H1 (cell line): Measurements from ENCODE around the gene PSMD13. TPM values are rescaled to one million over a fixed set of nuclear protein-coding genes. Genes with fewer than 3 reads are reported as not detected.

Source experiments
- CTCF ChIA-PET: fragments of 300-600 bp; sonication (Branson Sonifier 250); formaldehyde crosslinking; loops from one replicate; lab custom pipeline; 2021; ENCODE audit not compliant: partially characterized antibody; lab: Charles Lee
- POLR2A ChIA-PET: fragments of 300-600 bp; sonication (Branson Sonifier 250); formaldehyde crosslinking; loops from one replicate; lab custom pipeline; 2021; ENCODE audit warnings: inconsistent platforms; ENCODE audit not compliant: partially characterized antibody; lab: Charles Lee
- DNase-seq, 2 experiments: peaks; one replicate each; pipeline versions ENCODE4 v3.0.0 to v3.0.0-alpha.2; 2010 to 2022; ENCODE audit warnings: low spot score in 2 of 2, low read depth in 1 of 2, mixed read lengths in 1 of 2
- FAIRE-seq: peaks from 2 replicates; lab custom pipeline; 2011; peaks lifted over from hg19 to GRCh38; lab: Jason Lieb, UNC
- H2AFZ ChIP-seq: 2 replicates; pipeline ENCODE4 v1.8.1; 2012; ENCODE audit warnings: low read length, inconsistent platforms
- H2AK5ac ChIP-seq: 2 replicates; pipeline ENCODE4 v1.6.1; 2013; ENCODE audit warnings: low read depth, low read length
- H2BK120ac ChIP-seq: replicated peaks from 2 replicates; pipeline ENCODE3; 2013; ENCODE audit warnings: low read depth, low read length, inconsistent platforms
- H2BK12ac ChIP-seq: 2 replicates; pipeline ENCODE4 v1.6.1; 2013; ENCODE audit warnings: low read depth, low read length
- H2BK15ac ChIP-seq: 2 replicates; pipeline ENCODE4 v1.6.1; 2013; ENCODE audit warnings: low read length
- H2BK20ac ChIP-seq: 2 replicates; pipeline ENCODE4 v1.6.1; 2013; ENCODE audit warnings: low read length
- H2BK5ac ChIP-seq: 2 replicates; pipeline ENCODE4 v1.6.1; 2013; ENCODE audit warnings: low read depth, low read length
- H3K14ac ChIP-seq: 2 replicates; pipeline ENCODE4 v1.6.1; 2013; ENCODE audit warnings: inconsistent platforms; ENCODE audit not compliant: insufficient read length
- H3K18ac ChIP-seq: 2 replicates; pipeline ENCODE4 v1.6.1; 2013; ENCODE audit warnings: low read length; ENCODE audit errors: extremely low read depth
- H3K23ac ChIP-seq: 2 replicates; pipeline ENCODE4 v1.6.1; 2013; ENCODE audit warnings: inconsistent platforms; ENCODE audit not compliant: insufficient read length
- H3K23me2 ChIP-seq: 2 replicates; pipeline ENCODE4 v1.6.1; 2013; ENCODE audit warnings: low read depth, low read length
- H3K27ac ChIP-seq: 2 replicates; pipeline ENCODE4 v1.6.1; 2011; ENCODE audit warnings: low read depth, low read length, inconsistent platforms
- H3K27me3 ChIP-seq, 4 experiments: replicated peaks in 1 of 4; 1 replicate in 1 of 4; 2 replicates in 3 of 4; pipeline versions ENCODE4 v1.6.1 to v1.8.1; 2011 to 2013; ENCODE audit warnings: low read length in 3 of 4, mild to moderate bottlenecking in 3 of 4, inconsistent platforms in 2 of 4, mixed read lengths in 2 of 4, moderate library complexity in 1 of 4; ENCODE audit not compliant: control insufficient read depth in 3 of 4, insufficient read depth in 3 of 4; ENCODE audit errors: extremely low read depth in 1 of 4
- H3K36me3 ChIP-seq, 4 experiments: 2 replicates each; pipeline versions ENCODE4 v1.6.1 to v1.8.1; 2011 to 2013; ENCODE audit warnings: mild to moderate bottlenecking in 4 of 4, low read length in 3 of 4, moderate library complexity in 2 of 4, control low read depth in 1 of 4, inconsistent platforms in 1 of 4; ENCODE audit not compliant: insufficient read depth in 4 of 4, control insufficient read depth in 2 of 4
- H3K4ac ChIP-seq: replicated peaks from 2 replicates; pipeline ENCODE3; 2013; ENCODE audit warnings: low read length, low read depth, mixed read lengths, inconsistent platforms; ENCODE audit not compliant: insufficient read length
- H3K4me1 ChIP-seq, 4 experiments: replicated peaks in 1 of 4; 1 replicate in 1 of 4; 2 replicates in 3 of 4; pipeline versions ENCODE4 v1.6.1 to v1.8.1; 2011 to 2013; ENCODE audit warnings: low read length in 3 of 4, inconsistent platforms in 2 of 4, mixed read lengths in 1 of 4; ENCODE audit not compliant: insufficient read depth in 4 of 4, control insufficient read depth in 3 of 4
- H3K4me2 ChIP-seq, 2 experiments: 2 replicates each; pipeline versions ENCODE4 v1.6.1 to v1.8.1; 2011 to 2013; ENCODE audit warnings: low read depth in 2 of 2, low read length in 2 of 2, control low read depth in 1 of 2, inconsistent platforms in 1 of 2, mild to moderate bottlenecking in 1 of 2; ENCODE audit not compliant: insufficient read depth in 1 of 2
- H3K4me3 ChIP-seq, 4 experiments: fragments of 200-600, 300-600 bp in 1 of 4; sonication (generic), shearing (Covaris generic), sonication (Bioruptor Twin) in 1 of 4; 2 replicates each; pipeline versions ENCODE4 v1.5.1 to v1.8.1; 2011 to 2016; ENCODE audit warnings: low read length in 4 of 4, low read depth in 3 of 4, control low read depth in 2 of 4, inconsistent platforms in 2 of 4, mild to moderate bottlenecking in 2 of 4, mixed read lengths in 1 of 4, moderate library complexity in 1 of 4; ENCODE audit not compliant: insufficient read depth in 2 of 4; ENCODE audit errors: extremely low read depth in 1 of 4
- H3K56ac ChIP-seq: replicated peaks from 2 replicates; pipeline ENCODE3; 2013; ENCODE audit warnings: low read depth, mild to moderate bottlenecking, mixed read lengths, low read length, inconsistent platforms; ENCODE audit not compliant: insufficient read length
- H3K79me1 ChIP-seq: 2 replicates; pipeline ENCODE4 v1.6.1; 2013; ENCODE audit warnings: low read depth, low read length, control low read depth
- H3K79me2 ChIP-seq, 2 experiments: 2 replicates each; pipeline versions ENCODE4 v1.6.1 to v1.8.1; 2012 to 2013; ENCODE audit warnings: low read length in 2 of 2, mild to moderate bottlenecking in 2 of 2, inconsistent platforms in 1 of 2; ENCODE audit not compliant: insufficient read depth in 2 of 2, control insufficient read depth in 1 of 2
- H3K9ac ChIP-seq, 4 experiments: replicated peaks in 1 of 4; 1 replicate in 1 of 4; 2 replicates in 3 of 4; pipeline versions ENCODE4 v1.6.1 to v1.8.1; 2011 to 2013; ENCODE audit warnings: low read depth in 3 of 4, low read length in 3 of 4, control low read depth in 2 of 4, mild to moderate bottlenecking in 2 of 4, moderate library complexity in 2 of 4, inconsistent platforms in 1 of 4; ENCODE audit errors: extremely low read depth in 1 of 4
- H3K9me3 ChIP-seq, 2 experiments: 2 replicates each; pipeline versions ENCODE4 v1.6.1 to v1.8.1; 2012 to 2013; ENCODE audit warnings: mild to moderate bottlenecking in 2 of 2, moderate library complexity in 2 of 2, control low read depth in 1 of 2, inconsistent platforms in 1 of 2, low read depth in 1 of 2, low read length in 1 of 2, mixed read lengths in 1 of 2; ENCODE audit not compliant: insufficient read depth in 2 of 2
- H4K20me1 ChIP-seq, 2 experiments: replicated peaks in 1 of 2; 2 replicates each; pipeline versions ENCODE3 to v1.8.1; 2011 to 2013; ENCODE audit warnings: inconsistent platforms in 2 of 2, low read length in 2 of 2, mild to moderate bottlenecking in 1 of 2; ENCODE audit not compliant: insufficient read depth in 2 of 2, control insufficient read depth in 1 of 2
- H4K5ac ChIP-seq: 2 replicates; pipeline ENCODE4 v1.6.1; 2013; ENCODE audit warnings: low read length, low read depth, mixed read lengths, inconsistent platforms; ENCODE audit not compliant: insufficient read length
- H4K8ac ChIP-seq: 2 replicates; pipeline ENCODE4 v1.8.0; 2013; ENCODE audit warnings: mild to moderate bottlenecking, moderate library complexity, low read length, inconsistent platforms; ENCODE audit not compliant: insufficient read depth; ENCODE audit errors: extremely low read depth
- H4K91ac ChIP-seq: replicated peaks from 2 replicates; pipeline ENCODE3; 2013; ENCODE audit warnings: low read length, mixed read lengths, inconsistent platforms; ENCODE audit not compliant: insufficient read length
- GABPA ChIP-seq: IDR thresholded peaks from 2 replicates; pipeline ENCODE4 v1.6.1; 2011; ENCODE audit warnings: mild to moderate bottlenecking, low read length, moderate library complexity, borderline replicate concordance; ENCODE audit not compliant: insufficient read depth
- HDAC2 ChIP-seq, 2 experiments: fragments of 300-600 bp in 1 of 2; sonication (generic) in 1 of 2; IDR thresholded peaks; 2 replicates each; pipeline ENCODE4 v1.6.1; 2011 to 2012; ENCODE audit warnings: low read depth in 2 of 2, low read length in 2 of 2, mild to moderate bottlenecking in 2 of 2, moderate library complexity in 2 of 2, borderline replicate concordance in 1 of 2, inconsistent platforms in 1 of 2
- KDM4A ChIP-seq: IDR thresholded peaks from one replicate; pipeline ENCODE4 v1.7.1; 2012; ENCODE audit warnings: low read depth, mild to moderate bottlenecking, moderate library complexity, low read length, inconsistent platforms; ENCODE audit not compliant: severe bottlenecking
- PHF8 ChIP-seq: fragments of 200-600 bp; sonication (generic); conservative IDR thresholded peaks from 2 replicates; pipeline ENCODE4 v1.7.1; 2012; ENCODE audit warnings: low read depth, mild to moderate bottlenecking, inconsistent platforms, low read length, moderate library complexity
- SUZ12 ChIP-seq: fragments of 200-600 bp; sonication (generic); IDR thresholded peaks from 2 replicates; pipeline ENCODE4 v1.6.1; 2012; ENCODE audit warnings: mild to moderate bottlenecking, inconsistent platforms, low read length, moderate library complexity, mixed read lengths
- TEAD4 ChIP-seq: IDR thresholded peaks from 2 replicates; pipeline ENCODE4 v1.6.1; 2012; ENCODE audit warnings: low read depth, low read length, inconsistent platforms, mixed read lengths
- WGBS, 2 experiments: shearing (Covaris generic) in 1 of 2; methylation state at CpG; one replicate each; pipeline versions ENCODE4 v1.1.6 to v1.1.7; 2013 to 2015; ENCODE audit warnings: low lambda C conversion rate in 2 of 2, mixed read lengths in 2 of 2, inconsistent platforms in 1 of 2, low coverage in 1 of 2, missing lambda C conversion rate in 1 of 2; ENCODE audit not compliant: insufficient replicate concordance in 2 of 2, insufficient coverage in 1 of 2, insufficient read length in 1 of 2; ENCODE audit errors: extremely low coverage in 1 of 2, missing lambda C conversion rate in 1 of 2; 5-methylcytosine and 5-hydroxymethylcytosine counted together
- polyA plus RNA-seq, 7 experiments: library from polyadenylated mRNA; depleted of rRNA in 3 of 7; stranded (reverse) in 5 of 7; unstranded in 2 of 7; fragments of >200 nt in 5 of 7; fragments of 200-250 nt in 2 of 7; gene quantifications; 1 replicate in 5 of 7; 2 replicates in 1 of 7; 4 replicates in 1 of 7; pipeline versions ENCODE4 v1.2.1 to v1.2.3, GENCODE V29; 2011 to 2013; ENCODE audit warnings: missing spikeins in 2 of 7, mixed read lengths in 2 of 7
- total RNA-seq: library from RNA; stranded (reverse); fragmentation: NEBNext Ultra II Directional; extraction: Animal tissue kit (Norgen Biotek cat#: 25700); gene quantifications from 2 replicates; pipeline ENCODE4 v1.2.1, GENCODE V29; 2021
- TF ChIP-seq, protein P1 (sequence below): IDR thresholded peaks from 2 replicates; pipeline ENCODE4 v1.6.1; 2011; ENCODE audit warnings: low read length, improper control_type of control experiment
- TF ChIP-seq, protein P2 (sequence below): IDR thresholded peaks from 2 replicates; pipeline ENCODE4 v1.6.1; 2012; ENCODE audit warnings: inconsistent platforms

PSMD13 gene
- total and polyA plus RNA-seq, 2 of the 8 experiments (the other 6 are each of a cell fraction or from before 2014, with no cell fraction given) = 121 to 141 TPM

DNA sequence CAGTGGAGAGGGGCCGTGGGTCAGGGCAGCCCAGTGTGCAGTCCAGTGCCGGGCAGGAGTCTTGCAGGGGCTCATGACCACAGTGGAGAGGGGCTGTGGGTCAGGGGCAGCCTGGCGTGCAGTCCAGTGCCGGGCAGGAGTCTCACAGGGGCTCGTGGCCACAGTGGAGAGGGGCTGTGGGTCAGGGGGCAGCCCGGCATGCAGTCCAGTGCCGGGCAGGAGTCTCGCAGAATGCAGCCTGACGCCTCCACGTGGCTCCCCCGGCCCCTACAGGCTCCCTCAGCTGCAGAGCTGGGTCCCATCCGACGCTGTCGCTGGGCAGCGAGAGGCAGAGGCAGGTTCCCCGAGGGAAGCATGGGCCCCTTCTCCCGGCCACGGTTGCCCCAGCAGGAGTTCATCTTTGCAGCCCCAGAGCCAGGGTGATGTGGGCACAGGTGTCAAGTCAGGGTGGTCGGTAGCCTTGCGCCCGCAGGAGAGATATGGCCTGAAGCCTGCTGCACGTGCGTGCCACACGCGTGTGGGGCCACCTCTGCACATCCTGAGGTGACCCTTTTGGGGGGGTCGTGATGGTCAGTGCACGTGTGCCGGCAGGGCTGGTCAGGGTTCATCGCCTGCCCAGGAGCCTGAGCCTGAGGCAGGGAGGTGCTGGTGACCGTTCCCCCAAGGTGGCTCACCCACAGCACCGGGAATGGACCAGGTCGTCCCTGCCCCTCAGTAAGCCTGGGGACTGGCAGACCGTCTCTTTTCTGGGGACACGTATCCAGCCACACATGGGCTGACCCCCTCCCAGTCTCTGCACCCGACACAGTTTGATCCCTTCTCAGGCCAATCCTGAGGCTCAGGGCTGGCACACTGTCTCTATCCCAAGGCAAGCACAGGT, 59.6 kb downstream of the PSMD13 start:
- CTCF ChIA-PET = interaction anchor here (1.0 to 3.4 kb wide), 4 partner anchors 9 to 67 kb away, joined by 3 to 29 read pairs (median 4); partner anchors contain the start of gene IFITM2
- POLR2A ChIA-PET = interaction anchor here (0.6 to 3.0 kb wide), 4 partner anchors 11 to 233 kb away, joined by 3 to 17 read pairs (median 6); no protein-coding TSS in a partner anchor
- H3K27me3 ChIP-seq = no peaks in the 10 kb centered on the region
- H3K9ac ChIP-seq = no peak overlapping the region
- DNase-seq = no peak
- peak overlapping the region; percentile 39; the same call in 1 of the 2 replicates for H2BK12ac ChIP-seq
- H2BK20ac ChIP-seq = no peak overlapping the region
- H3K4me1 ChIP-seq = peaks cover 6 to 27% (median 17%) of the 10 kb centered on the region in 4 experiments
- no peak overlapping the region for H3K4me3 ChIP-seq
- H2BK120ac ChIP-seq = no peak overlapping the region
- H4K91ac ChIP-seq = peak overlapping the region; percentile 30
- H3K23me2 ChIP-seq = no peaks in the 10 kb centered on the region
- no peak overlapping the region for H3K4me2 ChIP-seq
- H2BK15ac ChIP-seq = peak overlapping the region; percentile 88; the same call in 1 of the 2 replicates
- H3K14ac ChIP-seq = no peak overlapping the region
- peaks cover 3 to 30% (median 15%) of the 10 kb centered on the region in 4 experiments; a peak in 6 of 8 replicates for H3K36me3 ChIP-seq
- peak overlapping the region; percentile 60; the same call in 1 of the 2 replicates for H3K18ac ChIP-seq
- WGBS, 2 experiments = 85% methylated on average over 30 of the region's 35 CpGs; no CpG with 5 or more reads in 1 of the 2 experiments
- H3K79me2 ChIP-seq = no peaks in the 10 kb centered on the region
- no peak overlapping the region for H4K5ac ChIP-seq
- no peak overlapping the region for H3K23ac ChIP-seq
- FAIRE-seq = no peak
- no peaks in the 10 kb centered on the region for H3K9me3 ChIP-seq
- H3K79me1 ChIP-seq = no peaks in the 10 kb centered on the region
- peak overlapping the region; percentile 83; the same call in 1 of the 2 replicates for H2BK5ac ChIP-seq
- 0 out of 2 replicates have a peak overlapping the region, but pooled peaks have one; percentile 39 for H2AK5ac ChIP-seq
- no peak overlapping the region for H3K56ac ChIP-seq
- H4K20me1 ChIP-seq = no peaks in the 10 kb centered on the region
- H4K8ac ChIP-seq = no peak overlapping the region; the same call in 1 of the 2 replicates
- H2AFZ ChIP-seq = no peak overlapping the region
- no peak overlapping the region for H3K4ac ChIP-seq
- H3K27ac ChIP-seq = no peak overlapping the region
- no peak for TF ChIP-seq TEAD4
- no peak for TF ChIP-seq KDM4A
- TF ChIP-seq HDAC2 (IDR thresholded peaks at IDR 0.05; ENCODE audit: borderline replicate concordance in 1 of 2, low read depth in 2 of 2, low read length in 2 of 2) = no peak
- TF ChIP-seq, protein P1, sequence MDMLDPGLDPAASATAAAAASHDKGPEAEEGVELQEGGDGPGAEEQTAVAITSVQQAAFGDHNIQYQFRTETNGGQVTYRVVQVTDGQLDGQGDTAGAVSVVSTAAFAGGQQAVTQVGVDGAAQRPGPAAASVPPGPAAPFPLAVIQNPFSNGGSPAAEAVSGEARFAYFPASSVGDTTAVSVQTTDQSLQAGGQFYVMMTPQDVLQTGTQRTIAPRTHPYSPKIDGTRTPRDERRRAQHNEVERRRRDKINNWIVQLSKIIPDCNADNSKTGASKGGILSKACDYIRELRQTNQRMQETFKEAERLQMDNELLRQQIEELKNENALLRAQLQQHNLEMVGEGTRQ = no peak
- TF ChIP-seq PHF8 = no peak
- TF ChIP-seq, protein P2, sequence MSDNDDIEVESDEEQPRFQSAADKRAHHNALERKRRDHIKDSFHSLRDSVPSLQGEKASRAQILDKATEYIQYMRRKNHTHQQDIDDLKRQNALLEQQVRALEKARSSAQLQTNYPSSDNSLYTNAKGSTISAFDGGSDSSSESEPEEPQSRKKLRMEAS = no peak
- no peak for TF ChIP-seq SUZ12
- TF ChIP-seq GABPA = no peak
